ENCODE results near the gene ZBTB16. TPM values are rescaled to one million over a fixed set of nuclear protein-coding genes. Genes with fewer than 3 reads are reported as not detected.

Gene ZBTB16
- total RNA-seq, 1 experiment from 2014 or later, result 0.44 TPM

- DNase-seq, result no peak
- Histone ChIP-seq H2AFZ (no peak overlapping the region), H3K9me3 (ENCODE audit: insufficient read depth, low read depth) (no peaks in the 10 kb centered on the region), H4K20me1 (ENCODE audit: insufficient read depth) (no peaks in the 10 kb centered on the region), H3F3A (ENCODE audit: insufficient read depth, low read depth) (no peaks in the 10 kb centered on the region), H3K4me2 (no peak overlapping the region), H3K36me3 (ENCODE audit: low read depth) (no peaks in the 10 kb centered on the region), H3K27ac (no peak overlapping the region), H3K4me1 (replicated peaks; ENCODE audit: insufficient read depth) (no peaks in the 10 kb centered on the region), H3K27me3 (ENCODE audit: insufficient read depth, low read depth) (peaks cover 48% of the 10 kb centered on the region), H3K4me3 (no peak overlapping the region), H3K79me2 (ENCODE audit: low read depth) (no peaks in the 10 kb centered on the region), H3K9me2 (ENCODE audit: insufficient read depth) (no peaks in the 10 kb centered on the region)
- CTCF ChIA-PET, result no interaction called here
- POLR2A ChIA-PET (ENCODE audit: unreplicated experiment), result no interaction called here
- BruUV-seq (replicated peaks), result no TSS peak
- no peak for TF ChIP-seq CTCF (conservative IDR thresholded peaks at IDR 0.05)
- TF ChIP-seq EZH2 (IDR thresholded peaks at IDR 0.05; ENCODE audit: low read depth), result no peak
- intact Hi-C loops (cut with micrococcal nuclease; ENCODE audit: unreplicated experiment), result no loop called here
Measured at GRCh38 chr11:114019046-114019445, 40.5 kb upstream of the ZBTB16 start.

GRCh38 chr11:114019574-114019973 is 39.9 kb upstream of the ZBTB16 start:
- H3K36me3 ChIP-seq (ENCODE audit: low read depth), result no peaks in the 10 kb centered on the region
- DNase-seq, result peak in 1 of 2 experiments; percentile 2
- H3F3A ChIP-seq (ENCODE audit: insufficient read depth, low read depth), result no peaks in the 10 kb centered on the region
- BruUV-seq (replicated peaks), result no TSS peak
- H3K27me3 ChIP-seq (ENCODE audit: insufficient read depth, low read depth), result peaks cover 52% of the 10 kb centered on the region
- H3K9me2 ChIP-seq (ENCODE audit: insufficient read depth), result no peaks in the 10 kb centered on the region
- no peak overlapping the region for H3K4me2 ChIP-seq
- no peaks in the 10 kb centered on the region for H3K4me1 ChIP-seq (replicated peaks; ENCODE audit: insufficient read depth)
- H3K4me3 ChIP-seq, result no peak overlapping the region
- no peaks in the 10 kb centered on the region for H4K20me1 ChIP-seq (ENCODE audit: insufficient read depth)
- ChIA-PET POLR2A (ENCODE audit: unreplicated experiment) (no interaction called here), CTCF (no interaction called here)
- no peak overlapping the region for H2AFZ ChIP-seq
- intact Hi-C loops (cut with micrococcal nuclease; ENCODE audit: unreplicated experiment), result no loop called here
- H3K27ac ChIP-seq, result no peak overlapping the region
- H3K79me2 ChIP-seq (ENCODE audit: low read depth), result no peaks in the 10 kb centered on the region
- H3K9me3 ChIP-seq (ENCODE audit: insufficient read depth, low read depth), result no peaks in the 10 kb centered on the region
- no peak for TF ChIP-seq CTCF (conservative IDR thresholded peaks at IDR 0.05)
- no peak for TF ChIP-seq EZH2 (IDR thresholded peaks at IDR 0.05; ENCODE audit: low read depth)

GRCh38 chr11:114025329-114025907 is 34.1 kb upstream of the ZBTB16 start:
- Histone ChIP-seq H2AFZ (no peak overlapping the region), H3K27ac (no peak overlapping the region), H3K36me3 (ENCODE audit: low read depth) (no peaks in the 10 kb centered on the region), H3K9me2 (ENCODE audit: insufficient read depth) (no peaks in the 10 kb centered on the region), H3K4me2 (no peak overlapping the region), H3K27me3 (ENCODE audit: insufficient read depth, low read depth) (peaks cover 65% of the 10 kb centered on the region), H3K4me3 (no peak overlapping the region), H3K9me3 (ENCODE audit: insufficient read depth, low read depth) (no peaks in the 10 kb centered on the region), H3K4me1 (replicated peaks; ENCODE audit: insufficient read depth) (no peaks in the 10 kb centered on the region), H3K79me2 (ENCODE audit: low read depth) (no peaks in the 10 kb centered on the region), H3F3A (ENCODE audit: insufficient read depth, low read depth) (no peaks in the 10 kb centered on the region), H4K20me1 (ENCODE audit: insufficient read depth) (no peaks in the 10 kb centered on the region)
- ChIA-PET CTCF (no interaction called here), POLR2A (ENCODE audit: unreplicated experiment) (no interaction called here)
- BruUV-seq (replicated peaks), result no TSS peak
- TF ChIP-seq EZH2 (IDR thresholded peaks at IDR 0.05; ENCODE audit: low read depth) (no peak), CTCF (conservative IDR thresholded peaks at IDR 0.05) (no peak)
- intact Hi-C loops (cut with micrococcal nuclease; ENCODE audit: unreplicated experiment), result no loop called here
- DNase-seq, result no peak
